GM10266 (cell line): ENCODE results near the gene CDS2.

Source experiments
- DNase-seq: peaks from one replicate; pipeline ENCODE4 v3.0.0; 2012; ENCODE audit errors: extremely low spot score
- TF ChIP-seq, protein P1 (sequence below): IDR thresholded peaks from 2 replicates; pipeline ENCODE4 v1.5.1; 2012; ENCODE audit warnings: mild to moderate bottlenecking, low read depth; ENCODE audit not compliant: control insufficient read depth, insufficient read depth; ENCODE audit errors: missing control alignments

CDS2 gene

DNA sequence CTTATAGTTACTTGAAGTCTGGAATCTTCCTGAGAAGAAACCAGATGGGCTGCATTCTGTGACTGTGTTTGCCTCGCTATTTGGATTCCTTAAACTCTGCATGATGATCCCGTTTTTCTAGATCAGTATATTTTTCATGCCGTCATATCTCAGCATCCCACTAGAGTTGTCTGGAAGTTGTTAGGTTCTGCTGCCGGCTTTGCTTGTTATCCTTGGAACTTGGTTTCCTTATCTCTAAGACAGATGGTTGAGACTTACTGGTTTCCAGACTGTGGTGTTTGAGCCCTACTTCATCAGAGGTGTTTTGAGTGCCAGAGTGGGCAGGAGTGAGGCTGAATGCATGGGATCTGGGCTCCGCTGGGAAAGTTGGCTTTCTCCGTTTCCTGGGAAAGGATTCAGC lies 50.3 kb downstream of the CDS2 start:
- no peak for DNase-seq
- TF ChIP-seq, protein P1, sequence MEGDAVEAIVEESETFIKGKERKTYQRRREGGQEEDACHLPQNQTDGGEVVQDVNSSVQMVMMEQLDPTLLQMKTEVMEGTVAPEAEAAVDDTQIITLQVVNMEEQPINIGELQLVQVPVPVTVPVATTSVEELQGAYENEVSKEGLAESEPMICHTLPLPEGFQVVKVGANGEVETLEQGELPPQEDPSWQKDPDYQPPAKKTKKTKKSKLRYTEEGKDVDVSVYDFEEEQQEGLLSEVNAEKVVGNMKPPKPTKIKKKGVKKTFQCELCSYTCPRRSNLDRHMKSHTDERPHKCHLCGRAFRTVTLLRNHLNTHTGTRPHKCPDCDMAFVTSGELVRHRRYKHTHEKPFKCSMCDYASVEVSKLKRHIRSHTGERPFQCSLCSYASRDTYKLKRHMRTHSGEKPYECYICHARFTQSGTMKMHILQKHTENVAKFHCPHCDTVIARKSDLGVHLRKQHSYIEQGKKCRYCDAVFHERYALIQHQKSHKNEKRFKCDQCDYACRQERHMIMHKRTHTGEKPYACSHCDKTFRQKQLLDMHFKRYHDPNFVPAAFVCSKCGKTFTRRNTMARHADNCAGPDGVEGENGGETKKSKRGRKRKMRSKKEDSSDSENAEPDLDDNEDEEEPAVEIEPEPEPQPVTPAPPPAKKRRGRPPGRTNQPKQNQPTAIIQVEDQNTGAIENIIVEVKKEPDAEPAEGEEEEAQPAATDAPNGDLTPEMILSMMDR: no peak

DNA sequence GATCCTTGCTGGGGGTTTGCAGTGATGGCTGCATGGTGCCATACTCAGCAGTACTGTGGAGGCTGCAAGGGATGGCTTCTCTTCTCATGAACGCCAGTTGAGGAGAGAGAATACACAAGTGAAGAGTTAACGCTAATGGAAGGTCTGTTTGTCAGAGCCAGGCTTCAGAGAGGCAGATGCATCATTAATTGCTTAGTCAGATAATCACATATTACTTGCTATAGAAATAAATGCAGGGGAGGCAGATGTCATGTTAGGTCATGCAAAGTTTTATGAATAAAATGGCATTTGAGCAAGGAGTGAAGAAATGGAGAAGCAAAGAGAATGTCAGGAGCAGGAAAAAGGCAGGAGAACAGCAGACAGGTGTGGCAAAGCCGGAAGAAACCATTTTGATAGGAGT lies 51.2 kb downstream of the CDS2 start:
- TF ChIP-seq, protein P1: no peak
- DNase-seq: no peak

DNA sequence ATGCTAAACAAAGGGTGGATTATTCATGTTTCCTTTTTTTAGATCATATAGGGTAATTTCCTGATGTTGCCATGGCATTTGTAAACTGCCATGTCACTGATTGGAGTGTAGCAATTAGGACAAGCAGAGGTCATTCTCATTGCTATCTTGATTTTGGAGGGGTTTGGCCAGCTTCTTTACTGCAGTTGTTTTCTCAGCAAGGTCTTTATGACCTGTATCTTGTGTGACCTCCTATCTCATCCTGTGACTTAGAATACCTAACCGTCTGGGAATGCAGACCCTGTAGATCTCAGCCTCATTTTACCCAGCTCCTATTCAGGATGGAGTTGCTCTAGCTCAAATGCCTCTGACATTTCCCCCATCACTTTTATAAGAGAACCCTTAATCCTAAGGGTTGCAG lies 53.6 kb downstream of the CDS2 start:
- no peak for DNase-seq
- TF ChIP-seq, protein P1: no peak

DNA sequence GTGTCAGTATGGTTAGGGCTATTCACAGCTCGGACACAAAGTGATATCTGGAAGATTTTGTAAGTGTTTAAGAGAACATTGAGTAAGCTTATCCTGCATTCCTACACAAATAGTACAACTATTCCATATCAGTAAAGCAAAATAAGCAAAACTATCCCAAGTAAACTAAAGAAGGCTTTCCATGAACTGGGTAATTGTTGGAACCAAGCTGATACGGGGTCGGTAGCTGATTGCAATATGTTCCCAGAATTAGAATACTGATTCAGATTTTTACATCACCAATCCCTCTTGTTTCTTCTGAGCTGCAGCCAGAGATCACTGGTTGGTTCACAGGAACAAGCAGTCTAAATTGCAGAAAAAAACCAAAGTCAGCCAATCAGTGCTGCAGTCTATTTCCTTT lies 54.1 kb downstream of the CDS2 start:
- TF ChIP-seq, protein P1: no peak
- no peak for DNase-seq

DNA sequence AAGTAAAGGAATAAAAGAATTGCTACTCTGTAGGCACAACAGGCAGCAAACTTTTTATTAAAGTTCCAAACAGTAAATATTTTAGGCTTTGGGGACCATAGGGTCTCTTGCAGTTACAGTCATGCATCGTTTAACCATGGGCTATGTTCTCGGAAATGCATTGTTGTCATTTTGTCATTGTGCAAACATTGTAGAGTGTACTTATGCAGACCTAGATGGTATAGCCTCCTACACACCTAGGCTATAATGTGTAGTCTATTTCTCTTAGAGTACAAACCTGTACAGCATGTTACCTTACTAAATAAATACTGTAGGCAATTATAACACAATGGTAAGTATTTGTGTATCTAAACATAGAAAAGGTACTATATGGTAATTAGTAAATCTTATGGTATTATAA lies 54.7 kb downstream of the CDS2 start:
- no peak for DNase-seq

DNA sequence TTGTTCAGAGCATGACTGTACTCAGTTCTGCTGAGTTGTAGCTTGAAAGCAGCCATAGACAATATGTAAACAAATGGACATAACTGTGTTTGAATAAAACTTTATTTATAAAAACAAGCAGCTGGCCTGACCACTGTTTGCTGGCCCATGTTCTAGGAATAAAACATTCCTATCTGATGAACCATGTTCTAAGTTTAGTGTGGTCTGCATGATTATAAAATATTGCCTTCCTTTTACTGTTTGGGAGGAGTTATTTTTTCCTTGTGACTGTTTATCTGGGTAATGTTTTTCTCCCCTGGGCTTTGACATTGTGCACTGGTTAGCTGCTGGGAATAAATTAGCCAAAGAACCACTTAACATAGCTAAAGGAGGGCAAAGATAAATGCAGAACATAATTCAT lies 55.1 kb downstream of the CDS2 start:
- no peak for DNase-seq
- TF ChIP-seq, protein P1: no peak

More for the DNA sequence above, 54.7 kb downstream of the CDS2 start:
- TF ChIP-seq, protein P1: no peak

DNA sequence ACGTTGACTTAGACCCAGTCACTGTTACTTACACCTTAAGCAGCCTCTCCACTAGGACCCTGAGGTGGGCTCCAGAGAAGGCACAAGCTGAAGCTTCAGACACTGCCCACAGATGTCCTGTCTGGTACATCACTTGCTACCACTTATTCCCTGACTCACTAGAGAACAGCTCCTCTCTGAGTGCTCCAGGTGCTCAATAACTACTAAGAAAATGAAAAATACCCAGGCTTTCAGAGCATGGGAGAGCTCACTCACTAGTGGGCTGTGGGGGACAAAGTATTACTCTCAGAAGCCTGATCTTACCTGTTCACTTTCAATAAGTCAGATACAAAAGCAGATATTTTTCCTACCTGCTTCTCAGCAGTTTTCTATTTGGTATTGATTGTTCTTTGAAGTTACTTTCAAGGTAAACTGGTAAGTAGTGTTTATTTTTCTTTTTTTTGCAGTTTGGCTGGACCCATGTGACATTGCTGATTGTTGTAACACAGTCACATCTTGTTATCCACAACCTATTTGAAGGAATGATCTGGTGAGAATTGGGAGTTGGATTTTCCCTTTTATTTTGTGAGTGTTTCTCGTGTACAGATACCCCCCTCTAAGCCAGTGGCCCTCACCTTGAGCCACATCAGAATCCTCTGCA lies 55.9 kb downstream of the CDS2 start:
- TF ChIP-seq, protein P1: no peak
- DNase-seq: no peak
